D721Med (cell line): ENCODE measurements around the gene CCDC60.

Experiments used
- DNase-seq: peaks from one replicate; pipeline ENCODE4 v3.0.0; 2011; ENCODE audit warnings: low spot score; ENCODE audit not compliant: insufficient read length
- FAIRE-seq: peaks from 2 replicates; lab custom pipeline; 2011; peaks lifted over from hg19 to GRCh38; lab: Jason Lieb, UNC
- TF ChIP-seq, protein P1 (sequence below): IDR thresholded peaks from 2 replicates; pipeline ENCODE4 v1.5.1; 2012; ENCODE audit warnings: mild to moderate bottlenecking, control low read depth; ENCODE audit not compliant: insufficient read depth; ENCODE audit errors: missing control alignments

The CCDC60 gene

DNA sequence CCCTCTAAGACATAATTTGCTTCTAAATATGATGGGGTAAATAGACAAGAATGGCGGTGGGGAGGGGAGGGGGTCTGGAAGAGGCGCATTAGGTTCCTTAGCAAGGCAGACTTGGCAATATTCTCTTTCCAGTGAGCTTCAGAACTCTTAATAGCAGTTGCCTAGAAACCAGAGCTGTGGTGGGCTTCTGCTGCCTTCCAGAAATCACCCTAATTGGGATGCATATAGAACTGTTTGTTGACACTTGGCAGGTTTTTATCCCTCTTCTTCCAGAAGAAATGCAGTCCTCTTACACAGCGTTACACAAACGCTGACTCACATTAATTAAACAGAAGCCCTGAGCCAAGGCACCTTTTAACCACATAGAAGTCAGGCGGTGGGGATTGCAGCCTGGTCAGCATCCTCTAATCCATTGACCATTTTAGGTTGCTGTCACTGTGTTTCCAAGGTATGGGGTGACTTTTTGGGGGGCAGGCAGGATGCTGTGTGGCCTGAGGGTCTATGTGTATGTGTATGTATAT, 114.1 kb downstream of the CCDC60 start:
- DNase-seq = no peak
- TF ChIP-seq, protein P1, sequence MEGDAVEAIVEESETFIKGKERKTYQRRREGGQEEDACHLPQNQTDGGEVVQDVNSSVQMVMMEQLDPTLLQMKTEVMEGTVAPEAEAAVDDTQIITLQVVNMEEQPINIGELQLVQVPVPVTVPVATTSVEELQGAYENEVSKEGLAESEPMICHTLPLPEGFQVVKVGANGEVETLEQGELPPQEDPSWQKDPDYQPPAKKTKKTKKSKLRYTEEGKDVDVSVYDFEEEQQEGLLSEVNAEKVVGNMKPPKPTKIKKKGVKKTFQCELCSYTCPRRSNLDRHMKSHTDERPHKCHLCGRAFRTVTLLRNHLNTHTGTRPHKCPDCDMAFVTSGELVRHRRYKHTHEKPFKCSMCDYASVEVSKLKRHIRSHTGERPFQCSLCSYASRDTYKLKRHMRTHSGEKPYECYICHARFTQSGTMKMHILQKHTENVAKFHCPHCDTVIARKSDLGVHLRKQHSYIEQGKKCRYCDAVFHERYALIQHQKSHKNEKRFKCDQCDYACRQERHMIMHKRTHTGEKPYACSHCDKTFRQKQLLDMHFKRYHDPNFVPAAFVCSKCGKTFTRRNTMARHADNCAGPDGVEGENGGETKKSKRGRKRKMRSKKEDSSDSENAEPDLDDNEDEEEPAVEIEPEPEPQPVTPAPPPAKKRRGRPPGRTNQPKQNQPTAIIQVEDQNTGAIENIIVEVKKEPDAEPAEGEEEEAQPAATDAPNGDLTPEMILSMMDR = no peak
- no peak for FAIRE-seq

DNA sequence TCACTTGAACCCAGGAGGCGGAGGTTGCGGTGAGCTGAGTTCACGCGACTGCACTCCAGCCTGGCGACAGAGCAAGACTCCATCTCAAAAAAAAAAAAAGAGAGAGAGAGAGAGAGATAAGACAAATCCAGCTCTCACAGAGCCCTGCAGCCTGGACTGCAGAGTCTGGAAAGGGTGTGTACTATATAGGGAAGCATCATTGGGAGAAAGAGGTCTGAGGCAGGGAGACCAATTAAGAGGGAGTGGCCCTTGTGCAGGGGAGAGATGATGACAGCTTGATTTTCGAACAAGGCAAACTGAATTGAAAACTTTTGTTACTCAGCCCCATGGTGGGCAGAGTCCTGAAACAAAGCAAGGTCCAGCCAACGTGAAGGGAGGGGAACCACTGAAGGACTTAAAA, 116.2 kb downstream of the CCDC60 start:
- no peak for FAIRE-seq
- DNase-seq = no peak
- TF ChIP-seq, protein P1 = no peak

DNA sequence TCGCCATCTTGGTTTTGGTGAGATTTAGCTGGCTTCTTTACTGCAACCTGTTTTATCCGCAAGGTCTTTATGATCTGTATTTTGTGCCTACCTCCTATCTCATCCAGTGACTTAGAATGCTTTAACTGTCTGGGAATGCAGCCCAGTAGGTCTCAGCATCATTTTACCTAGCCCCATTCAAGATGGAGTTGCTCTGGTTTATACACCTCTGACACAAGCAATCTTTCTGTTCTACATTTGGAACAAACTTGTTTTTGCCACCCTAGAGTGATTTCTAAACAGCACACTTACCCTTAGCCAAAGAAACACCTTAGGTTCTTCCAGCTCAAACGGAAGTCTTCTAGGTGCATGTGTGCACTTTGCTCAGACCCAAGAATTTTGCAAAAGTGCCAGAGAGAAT, 122.3 kb downstream of the CCDC60 start:
- TF ChIP-seq, protein P1 = no peak
- no peak for FAIRE-seq
- DNase-seq = no peak

DNA sequence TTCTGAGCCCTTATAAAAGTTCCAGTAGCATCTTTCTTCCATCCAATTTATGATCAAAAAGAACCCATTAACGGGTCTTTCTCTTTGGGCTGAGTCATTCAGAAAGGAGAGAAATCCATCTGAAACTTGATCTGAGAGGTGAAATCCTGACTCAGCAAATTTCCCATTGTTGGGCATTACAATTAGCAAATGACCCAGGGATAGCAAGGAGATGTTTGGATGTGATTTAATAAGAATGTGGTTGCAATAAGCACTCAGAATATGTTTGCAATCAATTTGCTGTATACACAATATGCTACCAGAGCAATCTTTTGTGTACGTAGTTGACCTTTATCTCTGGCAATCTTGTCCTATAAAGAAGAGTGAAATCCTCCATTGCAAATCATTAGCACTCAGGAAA, 122.7 kb downstream of the CCDC60 start:
- DNase-seq (no peak), FAIRE-seq (no peak)

DNA sequence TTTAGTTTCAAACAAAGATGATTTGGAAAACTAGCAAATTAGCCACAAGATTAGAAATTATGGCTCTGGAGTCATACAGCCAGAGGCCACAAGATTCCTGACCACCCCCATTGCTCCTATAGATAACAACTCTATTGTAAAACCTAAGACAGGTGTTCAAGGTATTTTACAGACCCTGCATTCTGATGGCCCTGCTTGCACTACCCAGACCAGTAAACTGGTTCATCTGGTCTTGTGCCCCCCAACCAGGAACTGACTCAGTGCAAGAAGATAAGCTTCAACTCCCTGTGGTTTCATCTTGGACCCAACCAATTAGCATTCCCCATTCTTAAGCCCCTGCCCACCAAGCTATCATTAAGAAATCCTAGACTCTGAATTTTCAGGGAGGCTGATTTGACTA, 125.0 kb downstream of the CCDC60 start:
- FAIRE-seq (no peak), DNase-seq (no peak)
- TF ChIP-seq, protein P1 = no peak

More for the DNA sequence above, 122.7 kb downstream of the CCDC60 start:
- TF ChIP-seq, protein P1 = no peak

DNA sequence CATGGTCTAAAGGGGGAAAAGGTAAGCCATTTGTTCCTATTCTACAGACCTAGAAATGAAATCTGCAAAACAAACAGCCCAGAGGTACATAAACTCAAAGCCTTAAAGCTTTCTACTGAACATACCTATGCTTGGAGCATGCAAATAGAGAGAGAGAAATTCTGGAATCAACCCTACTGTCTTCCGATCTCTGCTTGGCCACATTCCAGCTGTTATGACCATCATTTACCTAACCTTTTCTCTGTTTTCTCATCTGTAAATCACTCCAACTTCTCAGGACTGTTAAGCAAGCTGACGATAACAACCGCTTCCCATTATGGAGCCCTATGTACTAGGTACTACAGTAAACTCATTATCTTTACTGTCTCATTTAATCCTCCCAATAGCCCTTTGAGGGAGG, 126.3 kb downstream of the CCDC60 start:
- TF ChIP-seq, protein P1 = no peak
- FAIRE-seq (no peak), DNase-seq (no peak)

DNA sequence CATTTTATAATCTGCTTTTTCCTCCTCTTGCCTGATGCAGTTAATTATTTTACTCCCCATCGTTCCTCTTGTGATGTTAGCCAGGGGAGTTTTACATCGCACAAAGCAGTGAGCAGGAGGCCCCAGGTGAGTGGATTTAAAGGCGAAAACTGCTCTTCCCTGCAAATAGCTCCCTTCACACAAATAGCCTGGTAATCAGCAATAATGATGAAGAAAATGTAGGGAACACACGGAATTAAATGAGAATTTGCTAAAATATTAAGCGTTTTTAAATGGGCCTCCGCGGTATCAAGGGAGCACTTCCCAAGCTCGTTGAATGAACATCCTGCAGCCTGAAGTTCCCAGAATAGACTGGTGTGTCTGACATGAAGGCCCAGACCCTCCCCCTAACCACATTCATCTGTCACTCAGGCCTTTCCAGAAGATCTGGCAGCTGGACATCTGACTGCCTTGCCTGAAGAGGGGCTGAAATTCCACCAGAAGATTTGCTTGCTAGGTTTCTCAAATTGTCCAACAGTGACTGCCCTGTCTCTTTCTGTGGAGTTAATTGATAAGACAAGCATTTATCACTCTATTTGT, 127.2 kb downstream of the CCDC60 start:
- TF ChIP-seq, protein P1 = no peak
- DNase-seq (no peak), FAIRE-seq (no peak)
